AG09319 (cell line): Measurements from ENCODE around the gene CCDC8.
"Not testable (repeated sequence)": the region's sequence is repeated elsewhere in the genome, so short reads cannot be mapped to it uniquely, and the experiment has no call there.

Source experiments
- DNase-seq: peaks from one replicate; pipeline ENCODE4 v3.0.0-alpha.2; 2010; ENCODE audit warnings: low read depth; ENCODE audit errors: extremely low read depth
- TF ChIP-seq, protein P1 (sequence below): IDR thresholded peaks from 2 replicates; pipeline ENCODE4 v1.5.1; 2011; ENCODE audit warnings: low read depth, mild to moderate bottlenecking, inconsistent platforms, low read length, moderate library complexity

Gene CCDC8

DNA sequence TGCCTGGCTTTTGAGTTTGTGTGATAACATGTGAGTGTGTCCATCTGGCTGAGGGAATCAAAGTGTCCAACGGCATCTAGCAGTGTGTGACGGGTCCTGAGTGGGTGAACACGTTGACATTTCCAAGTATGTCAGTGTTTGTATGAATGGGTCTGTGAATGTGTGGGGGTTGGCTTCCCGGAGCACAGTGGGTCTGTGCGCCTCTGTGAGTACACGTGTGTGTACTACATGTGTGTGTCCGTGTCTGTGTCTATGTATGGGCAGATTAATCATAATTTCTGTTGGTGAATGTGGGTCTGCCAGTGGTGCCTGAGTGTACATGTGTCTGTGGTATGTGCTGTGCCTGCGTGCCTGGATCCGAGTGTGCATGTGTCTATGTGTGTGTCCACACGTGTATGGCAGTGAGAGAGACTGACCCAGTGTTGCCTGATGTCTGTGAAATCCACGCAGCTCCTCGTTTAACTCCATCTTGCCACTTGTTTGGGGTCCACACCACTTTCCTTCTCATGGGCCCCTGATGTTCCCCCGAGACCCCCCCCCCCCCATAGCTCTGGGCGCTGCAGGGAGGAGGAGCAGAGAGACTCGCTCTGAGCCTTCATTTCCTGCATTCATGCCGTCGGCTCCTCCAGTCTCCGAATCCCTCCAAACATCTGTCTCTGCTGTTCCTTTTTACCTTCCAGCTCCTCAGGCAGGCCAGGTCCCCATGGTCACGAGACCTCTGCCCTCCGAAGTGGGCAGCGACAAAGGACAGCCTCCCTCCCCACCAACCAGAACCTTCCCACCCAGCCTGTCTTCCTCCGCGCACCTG lies 5.3 kb downstream of the CCDC8 start:
- TF ChIP-seq, protein P1, sequence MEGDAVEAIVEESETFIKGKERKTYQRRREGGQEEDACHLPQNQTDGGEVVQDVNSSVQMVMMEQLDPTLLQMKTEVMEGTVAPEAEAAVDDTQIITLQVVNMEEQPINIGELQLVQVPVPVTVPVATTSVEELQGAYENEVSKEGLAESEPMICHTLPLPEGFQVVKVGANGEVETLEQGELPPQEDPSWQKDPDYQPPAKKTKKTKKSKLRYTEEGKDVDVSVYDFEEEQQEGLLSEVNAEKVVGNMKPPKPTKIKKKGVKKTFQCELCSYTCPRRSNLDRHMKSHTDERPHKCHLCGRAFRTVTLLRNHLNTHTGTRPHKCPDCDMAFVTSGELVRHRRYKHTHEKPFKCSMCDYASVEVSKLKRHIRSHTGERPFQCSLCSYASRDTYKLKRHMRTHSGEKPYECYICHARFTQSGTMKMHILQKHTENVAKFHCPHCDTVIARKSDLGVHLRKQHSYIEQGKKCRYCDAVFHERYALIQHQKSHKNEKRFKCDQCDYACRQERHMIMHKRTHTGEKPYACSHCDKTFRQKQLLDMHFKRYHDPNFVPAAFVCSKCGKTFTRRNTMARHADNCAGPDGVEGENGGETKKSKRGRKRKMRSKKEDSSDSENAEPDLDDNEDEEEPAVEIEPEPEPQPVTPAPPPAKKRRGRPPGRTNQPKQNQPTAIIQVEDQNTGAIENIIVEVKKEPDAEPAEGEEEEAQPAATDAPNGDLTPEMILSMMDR: no peak
- DNase-seq: no peak

DNA sequence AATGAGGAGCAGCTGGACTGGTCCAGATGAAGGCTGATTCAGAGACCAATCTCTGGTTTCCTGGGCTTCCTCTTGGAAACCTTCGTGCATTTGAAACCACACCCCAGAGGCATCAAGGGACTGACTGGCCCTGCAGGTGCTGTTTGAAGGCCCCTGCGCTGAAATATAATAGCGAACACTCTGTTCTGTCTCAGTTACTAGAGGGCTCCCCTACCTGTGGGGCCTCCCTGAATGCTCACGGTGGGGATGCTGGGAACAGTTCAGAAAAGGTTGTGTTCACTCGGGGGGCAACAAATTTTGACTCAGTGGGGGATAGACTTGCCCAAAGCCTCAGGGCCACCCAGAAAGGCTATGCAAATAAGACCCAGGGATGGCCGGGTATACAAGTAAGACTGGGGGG lies 6.4 kb downstream of the CCDC8 start:
- TF ChIP-seq, protein P1: no peak
- DNase-seq: no peak

DNA sequence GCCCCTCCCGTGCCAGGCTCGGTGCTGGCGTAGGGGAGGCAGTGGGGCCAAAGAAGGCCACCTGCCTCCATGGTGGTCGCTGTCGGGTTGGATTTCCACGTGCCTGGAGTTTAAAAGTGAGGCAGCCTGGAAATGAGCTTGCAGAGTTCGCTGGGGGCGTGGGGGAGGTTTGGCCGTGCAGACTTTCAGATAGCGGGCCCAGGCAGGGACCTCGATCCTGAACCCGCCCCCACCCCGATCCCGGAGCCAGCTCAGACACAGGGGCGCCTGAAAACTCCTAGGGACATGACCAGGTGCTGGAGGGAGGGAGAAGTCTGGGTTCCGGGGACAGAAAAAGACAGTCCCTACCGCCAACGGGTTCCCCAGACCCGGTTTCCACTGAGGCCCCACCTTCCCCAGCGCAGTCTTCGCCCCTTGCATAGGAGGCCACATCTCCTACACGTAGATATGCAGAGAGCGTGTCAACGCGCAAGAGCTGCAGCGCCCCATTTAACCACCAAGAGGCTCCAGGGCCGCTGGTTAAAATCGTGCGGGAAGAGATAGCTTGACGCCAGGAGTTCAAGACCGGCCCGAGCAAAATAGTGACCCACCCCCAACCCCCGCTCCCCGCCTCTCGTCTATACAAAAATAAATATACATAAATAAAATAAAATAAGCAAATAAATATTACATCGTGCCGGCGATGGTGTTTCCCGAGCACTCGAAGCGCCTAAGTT lies 8.5 kb downstream of the CCDC8 start:
- DNase-seq: no peak

DNA sequence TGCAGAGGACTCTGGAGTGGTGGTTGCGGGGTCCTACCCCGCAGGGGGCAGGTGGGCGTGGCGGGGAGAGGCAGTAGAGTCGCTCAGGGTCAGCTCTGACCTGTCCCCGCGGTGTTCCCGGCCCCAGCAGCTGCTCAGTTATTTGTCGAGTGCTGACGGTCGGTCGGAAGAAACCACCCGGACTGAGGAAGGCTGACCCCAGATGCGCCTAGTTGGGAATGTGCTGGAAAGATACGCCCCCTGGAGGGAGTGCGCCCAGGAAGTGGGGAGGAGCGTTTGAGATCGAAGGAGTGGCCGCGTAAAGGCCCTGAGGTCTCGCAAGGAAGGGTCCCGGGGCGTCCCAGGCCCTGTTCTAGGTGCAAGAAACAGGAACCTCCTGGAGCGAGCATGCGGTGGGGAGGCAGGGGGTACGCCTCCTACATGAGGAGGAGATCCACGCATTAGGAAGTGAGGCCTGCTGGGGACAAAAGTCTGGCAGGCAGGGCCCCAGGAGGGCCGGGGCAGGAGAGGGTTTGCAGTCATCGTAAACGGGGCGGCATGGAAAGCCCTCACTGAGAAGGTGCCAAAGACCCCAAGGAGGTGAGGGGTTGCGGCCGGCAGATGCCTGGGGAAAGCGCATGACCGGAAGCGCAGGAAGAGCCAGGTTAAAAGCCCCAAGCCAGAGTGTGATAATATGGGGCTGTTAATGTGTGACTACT lies 9.2 kb downstream of the CCDC8 start:
- TF ChIP-seq, protein P1: no peak; the same call in 1 of the 2 replicates

More for the DNA sequence above, 8.5 kb downstream of the CCDC8 start:
- TF ChIP-seq, protein P1: no peak; the same call in 1 of the 2 replicates

DNA sequence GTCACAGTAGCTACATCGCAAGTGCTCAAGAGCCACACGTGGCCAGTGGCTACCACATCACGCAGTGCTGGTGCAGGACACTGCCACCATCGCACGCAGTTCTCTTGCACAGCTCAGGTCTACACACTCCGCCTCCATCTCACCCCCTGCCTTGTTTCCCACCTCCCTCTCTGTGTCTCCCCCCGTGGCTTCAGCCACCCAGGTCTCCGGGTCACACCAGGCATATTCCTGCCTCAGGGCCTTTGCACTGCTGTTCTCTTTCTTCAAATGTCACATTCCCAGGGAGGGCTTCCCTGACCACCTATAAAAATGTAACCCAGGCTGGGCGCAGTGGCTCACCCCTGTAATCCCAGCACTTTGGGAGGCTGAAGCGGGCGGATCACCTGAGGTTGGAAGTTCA lies 10.6 kb downstream of the CCDC8 start:
- TF ChIP-seq, protein P1: no peak
- DNase-seq: no peak

More for the DNA sequence above, 9.2 kb downstream of the CCDC8 start:
- no peak for DNase-seq

DNA sequence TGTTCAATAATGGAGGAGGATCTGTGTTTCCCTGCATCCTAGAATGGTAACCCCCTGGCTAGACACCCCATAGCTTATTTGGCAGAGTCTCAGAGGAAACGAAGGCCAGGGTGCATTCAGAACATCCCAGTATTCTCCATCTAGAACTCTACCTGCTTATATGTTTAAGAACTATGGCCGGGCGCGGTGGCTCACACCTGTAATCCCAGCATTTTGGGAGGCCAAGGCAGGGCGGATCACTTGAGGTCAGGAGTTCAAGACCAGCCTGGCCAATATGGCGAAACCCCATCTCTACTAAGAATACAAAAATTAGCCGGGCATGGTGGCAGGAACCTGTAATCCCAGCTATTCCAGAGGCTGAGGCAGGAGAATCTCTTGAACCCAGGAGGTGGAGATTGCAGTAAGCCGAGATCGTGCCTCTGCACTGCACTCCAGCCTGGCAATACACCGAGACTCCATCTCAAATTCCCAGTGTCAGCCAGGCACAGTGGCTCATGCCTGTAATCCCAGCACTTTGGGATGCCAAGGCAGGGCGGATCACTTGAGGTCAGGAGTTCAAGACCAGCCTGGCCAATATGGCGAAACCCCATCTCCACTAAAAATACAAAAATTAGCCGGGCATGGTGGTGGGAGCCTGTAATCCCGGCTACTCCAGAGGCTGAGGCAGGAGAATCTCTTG lies 15.4 kb downstream of the CCDC8 start:
- not testable (repeated sequence) for DNase-seq

DNA sequence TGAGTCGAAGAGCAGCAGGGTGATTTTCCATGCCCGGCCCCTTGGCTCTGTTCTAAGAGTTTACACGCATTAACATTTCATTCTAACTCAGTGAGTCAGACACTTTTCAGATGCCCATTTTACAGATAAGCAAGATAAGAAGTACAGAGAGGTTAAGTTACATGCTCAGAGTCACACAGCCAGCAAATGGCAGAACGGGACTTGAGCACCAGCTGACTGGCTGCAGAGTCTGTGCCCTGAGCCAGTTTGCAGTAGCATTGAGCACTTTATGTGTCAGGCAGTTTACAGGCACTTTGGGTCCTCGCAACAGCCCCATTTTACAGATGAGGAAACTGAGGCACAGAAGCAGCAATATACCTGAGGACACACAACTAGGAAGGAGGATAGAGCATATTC lies 19.0 kb downstream of the CCDC8 start:
- TF ChIP-seq, protein P1: no peak
- no peak for DNase-seq
